Thoracic aorta (tissue), 2 donors: ENCODE results near the gene ITPR2. TPM values are rescaled to one million over a fixed set of nuclear protein-coding genes. Genes with fewer than 3 reads are reported as not detected.

ENCODE experiments used
- ATAC-seq: fragments of 150-250 bp; one replicate; pipeline ENCODE4 v1.8.0; 2017; ENCODE audit warnings: low read depth; ENCODE audit not compliant: insufficient number of reproducible peaks, low FRiP score
- DNase-seq: peaks from one replicate; pipeline ENCODE4 v3.0.0-alpha.2; 2020; ENCODE audit warnings: low spot score
- H3K27ac ChIP-seq, 2 donors: fragments of 200-600 bp; sonication (generic); 1 replicate in 1 of 2; 2 replicates in 1 of 2; pipeline ENCODE4 v1.5.1; 2016; ENCODE audit warnings: mild to moderate bottlenecking in 2 of 2, moderate library complexity in 2 of 2
- H3K27me3 ChIP-seq: fragments of 200-600 bp; sonication (generic); replicated peaks from 2 replicates; pipeline ENCODE4 v1.6.0; 2016; ENCODE audit warnings: mild to moderate bottlenecking; ENCODE audit not compliant: insufficient read depth
- H3K36me3 ChIP-seq: fragments of 200-600 bp; sonication (generic); one replicate; pipeline ENCODE4 v1.5.1; 2016
- H3K4me1 ChIP-seq, 2 donors: fragments of 200-600 bp; sonication (generic); 1 replicate in 1 of 2; 2 replicates in 1 of 2; pipeline versions ENCODE4 v1.5.1 to v1.6.0; 2016; ENCODE audit warnings: low read depth in 2 of 2, mild to moderate bottlenecking in 1 of 2; ENCODE audit not compliant: control insufficient read depth in 1 of 2
- H3K4me3 ChIP-seq: fragments of 200-600 bp; sonication (generic); 2 replicates; pipeline ENCODE4 v1.5.1; 2016; ENCODE audit warnings: mild to moderate bottlenecking
- H3K9me3 ChIP-seq: fragments of 200-600 bp; sonication (generic); 2 replicates; pipeline ENCODE4 v1.5.1; 2016
- CTCF ChIP-seq: fragments of 200-600 bp; sonication (generic); IDR thresholded peaks from one replicate; pipeline ENCODE4 v1.5.1; 2019; ENCODE audit warnings: antibody characterized with exemption
- total RNA-seq, 2 donors: library from RNA; depleted of rRNA; stranded (reverse); fragments of >200 nt; gene quantifications; one replicate each; pipeline versions ENCODE4 v1.1.0 to v1.2.3, GENCODE V29; 2016

The ITPR2 gene
- total RNA-seq, 2 donors from 2014 or later, result 28.3 to 86.3 TPM

- Histone ChIP-seq H3K27ac (no peak overlapping the region), H3K36me3 (no peaks in the 10 kb centered on the region), H3K4me3 (no peak overlapping the region), H3K4me1 (peaks cover 11 to 20% of the 10 kb centered on the region in 2 donors), H3K9me3 (no peaks in the 10 kb centered on the region), H3K27me3 (no peaks in the 10 kb centered on the region)
- no peak for DNase-seq
- no peak for ATAC-seq
- TF ChIP-seq CTCF, result no peak
These were observed 6.6 kb downstream of the ITPR2 start for GRCh38 chr12:26826437-26826836.

- ATAC-seq, result no peak
- peaks cover 6 to 11% of the 10 kb centered on the region in 2 donors for H3K4me1 ChIP-seq
These were observed 7.5 kb downstream of the ITPR2 start for GRCh38 chr12:26825459-26826016.

GRCh38 chr12:26823390-26823789 lies 9.6 kb downstream of the ITPR2 start:
- Histone ChIP-seq H3K4me1 (peaks cover 0 to 3% of the 10 kb centered on the region in 2 donors), H3K9me3 (no peaks in the 10 kb centered on the region), H3K27me3 (no peaks in the 10 kb centered on the region), H3K36me3 (no peaks in the 10 kb centered on the region), H3K4me3 (no peak overlapping the region), H3K27ac (no peak overlapping the region)
- DNase-seq (no peak), ATAC-seq (no peak)
- TF ChIP-seq CTCF, result no peak

More at GRCh38 chr12:26825459-26826016, 7.5 kb downstream of the ITPR2 start:
- TF ChIP-seq CTCF, result no peak
- DNase-seq, result no peak
- H3K27ac ChIP-seq, result no peak overlapping the region
- H3K27me3 ChIP-seq, result no peaks in the 10 kb centered on the region
- H3K9me3 ChIP-seq, result no peaks in the 10 kb centered on the region
- H3K36me3 ChIP-seq, result no peaks in the 10 kb centered on the region
- no peak overlapping the region for H3K4me3 ChIP-seq

GRCh38 chr12:26822026-26822425 lies 11.0 kb downstream of the ITPR2 start:
- ATAC-seq, result no peak
- Histone ChIP-seq H3K4me1 (no peaks in the 10 kb centered on the region), H3K9me3 (no peaks in the 10 kb centered on the region), H3K27me3 (no peaks in the 10 kb centered on the region), H3K4me3 (no peak overlapping the region), H3K36me3 (no peaks in the 10 kb centered on the region), H3K27ac (no peak overlapping the region)
- TF ChIP-seq CTCF, result no peak
- no peak for DNase-seq

- TF ChIP-seq CTCF, result no peak
- Histone ChIP-seq H3K4me1 (no peaks in the 10 kb centered on the region), H3K9me3 (no peaks in the 10 kb centered on the region), H3K27me3 (no peaks in the 10 kb centered on the region), H3K4me3 (no peak overlapping the region), H3K36me3 (no peaks in the 10 kb centered on the region), H3K27ac (no peak overlapping the region)
- no peak for ATAC-seq
- no peak for DNase-seq
These were observed 11.7 kb downstream of the ITPR2 start for GRCh38 chr12:26821212-26821701.
